ENCODE measurements around the gene C1orf226.

C1orf226 gene

GRCh38 chr1:162366149-162366548, 15.4 kb upstream of the C1orf226 start:
- no peak for DNase-seq (ENCODE audit: low spot score)

GRCh38 chr1:162366671-162367070, 14.9 kb upstream of the C1orf226 start:
- DNase-seq (ENCODE audit: low spot score): no peak

- no peak for DNase-seq (ENCODE audit: low spot score)
Observed at GRCh38 chr1:162367073-162367472, 14.5 kb upstream of the C1orf226 start.

GRCh38 chr1:162367772-162368171, 13.8 kb upstream of the C1orf226 start:
- DNase-seq (ENCODE audit: low spot score): no peak

- DNase-seq (ENCODE audit: low spot score): no peak
Observed at GRCh38 chr1:162368451-162368850, 13.1 kb upstream of the C1orf226 start.

- no peak for DNase-seq (ENCODE audit: low spot score)
Observed at GRCh38 chr1:162369571-162369970, 12.0 kb upstream of the C1orf226 start.

GRCh38 chr1:162370161-162370560, 11.4 kb upstream of the C1orf226 start:
- no peak for DNase-seq (ENCODE audit: low spot score)

GRCh38 chr1:162370721-162371120, 10.8 kb upstream of the C1orf226 start:
- DNase-seq (ENCODE audit: low spot score): no peak

GRCh38 chr1:162371611-162372010, 9.9 kb upstream of the C1orf226 start:
- DNase-seq (ENCODE audit: low spot score): no peak

- no peak for DNase-seq (ENCODE audit: low spot score)
Observed at GRCh38 chr1:162372159-162373071, 9.1 kb upstream of the C1orf226 start.

- DNase-seq (ENCODE audit: low spot score): no peak
Observed at GRCh38 chr1:162373072-162373427, 8.5 kb upstream of the C1orf226 start.

GRCh38 chr1:162373541-162374260, 7.8 kb upstream of the C1orf226 start:
- no peak for DNase-seq (ENCODE audit: low spot score)

- DNase-seq (ENCODE audit: low spot score): no peak
Observed at GRCh38 chr1:162374406-162374805, 7.1 kb upstream of the C1orf226 start.

GRCh38 chr1:162375463-162375862, 6.1 kb upstream of the C1orf226 start:
- no peak for DNase-seq (ENCODE audit: low spot score)

- DNase-seq (ENCODE audit: low spot score): no peak
Observed at GRCh38 chr1:162376691-162377090, 4.8 kb upstream of the C1orf226 start, which contains the start of gene SPATA46. SPATA46 (minus strand) TSS chr1:162376854; CDS start chr1:162376790, 64 bp downstream.

GRCh38 chr1:162380061-162380846, 1.3 kb upstream of the C1orf226 start:
- no peak for DNase-seq (ENCODE audit: low spot score)

- DNase-seq (ENCODE audit: low spot score): no peak
Observed at GRCh38 chr1:162381941-162382750, 618 bp downstream of the C1orf226 start.

- no peak for DNase-seq (ENCODE audit: low spot score)
Observed at GRCh38 chr1:162383091-162383490, 1.6 kb downstream of the C1orf226 start.

- no peak for DNase-seq (ENCODE audit: low spot score)
Observed at GRCh38 chr1:162383516-162383915, 2.0 kb downstream of the C1orf226 start.

GRCh38 chr1:162384116-162384515, 2.6 kb downstream of the C1orf226 start:
- DNase-seq (ENCODE audit: low spot score): no peak

- DNase-seq (ENCODE audit: low spot score): no peak
Observed at GRCh38 chr1:162384601-162385279, 3.2 kb downstream of the C1orf226 start.
